ENCODE data around the gene OR4E1.

Gene OR4E1, protein sequence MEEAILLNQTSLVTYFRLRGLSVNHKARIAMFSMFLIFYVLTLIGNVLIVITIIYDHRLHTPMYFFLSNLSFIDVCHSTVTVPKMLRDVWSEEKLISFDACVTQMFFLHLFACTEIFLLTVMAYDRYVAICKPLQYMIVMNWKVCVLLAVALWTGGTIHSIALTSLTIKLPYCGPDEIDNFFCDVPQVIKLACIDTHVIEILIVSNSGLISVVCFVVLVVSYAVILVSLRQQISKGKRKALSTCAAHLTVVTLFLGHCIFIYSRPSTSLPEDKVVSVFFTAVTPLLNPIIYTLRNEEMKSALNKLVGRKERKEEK

DNA sequence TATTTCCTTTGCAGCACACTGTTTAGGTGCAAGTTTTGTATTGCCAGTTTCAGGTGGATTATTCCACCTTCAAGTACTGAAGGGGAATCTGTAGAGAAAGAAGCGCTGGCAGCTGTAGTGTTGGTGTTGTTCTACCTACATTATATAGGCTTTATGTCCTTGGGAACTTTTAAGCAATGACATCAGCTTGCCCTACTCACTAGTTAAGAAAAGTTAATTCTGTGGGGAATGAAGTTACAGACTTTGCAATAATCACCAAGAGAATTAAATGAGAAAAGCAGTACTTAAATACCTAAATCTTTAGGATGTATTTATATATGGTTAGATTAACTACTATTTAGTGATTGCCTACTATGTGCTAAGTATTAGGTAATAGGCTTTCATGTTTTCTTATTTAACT is at the start of gene OR4E1:
TSS of gene OR4E1 (minus strand) at position 101 of the 400 bp plus-strand sequence. CDS start 2,883 bp downstream, outside the sequence.
- peaks cover 0 to 7% (median 0%) of the 10 kb centered on the region in 5 donors for H3K27me3 ChIP-seq (ENCODE audit: control insufficient read depth in 5 of 5, insufficient read depth in 4 of 5, low read length in 5 of 5)
- H3K4me3 ChIP-seq (ENCODE audit: low read depth in 1 of 5, low read length in 5 of 5): no peak within 1 kb of the TSS
- no peaks in the 10 kb centered on the region for H3K4me1 ChIP-seq (ENCODE audit: control insufficient read depth in 5 of 5, insufficient read depth in 5 of 5, low read length in 5 of 5)
- H3K36me3 ChIP-seq (ENCODE audit: control insufficient read depth in 5 of 5, insufficient read depth in 5 of 5, low read length in 5 of 5): no peaks in the 10 kb centered on the region
- H3K9ac ChIP-seq (ENCODE audit: low read length in 5 of 5): no peak within 1 kb of the TSS
- H3K9me3 ChIP-seq (ENCODE audit: control insufficient read depth in 5 of 5, low read length in 5 of 5): peaks cover 0 to 10% (median 4%) of the 10 kb centered on the region in 5 donors
- H3K27ac ChIP-seq (ENCODE audit: low read depth, low read length): no peak within 1 kb of the TSS

DNA sequence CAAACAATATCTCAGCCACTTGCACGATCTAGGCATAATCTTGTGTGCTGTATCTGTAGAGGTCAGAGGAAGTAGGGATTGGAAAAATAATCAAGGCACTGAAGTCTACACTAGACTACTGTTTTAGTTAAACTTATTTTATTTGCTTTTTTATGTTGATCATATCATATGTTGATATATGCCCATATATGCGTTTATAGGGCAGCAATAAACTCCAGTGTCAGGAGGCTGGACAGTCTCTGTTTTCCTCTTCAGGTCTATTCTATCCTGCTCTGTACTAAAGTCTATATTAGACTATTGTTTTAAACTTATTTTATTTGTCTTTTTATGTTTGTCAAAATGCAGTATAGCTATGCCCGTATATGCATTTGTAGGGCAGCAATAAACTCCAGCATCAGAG is 47.9 kb upstream of the OR4E1 start:
- Histone ChIP-seq H3K4me3 (ENCODE audit: low read depth in 1 of 5, low read length in 5 of 5) (no peak overlapping the region), H3K27me3 (ENCODE audit: control insufficient read depth in 5 of 5, insufficient read depth in 4 of 5, low read length in 5 of 5) (peaks cover 0 to 6% (median 0%) of the 10 kb centered on the region in 5 donors), H3K27ac (ENCODE audit: low read depth, low read length) (no peak overlapping the region), H3K9ac (ENCODE audit: low read length in 5 of 5) (no peak overlapping the region), H3K4me1 (ENCODE audit: control insufficient read depth in 5 of 5, insufficient read depth in 5 of 5, low read length in 5 of 5) (no peaks in the 10 kb centered on the region), H3K36me3 (ENCODE audit: control insufficient read depth in 5 of 5, insufficient read depth in 5 of 5, low read length in 5 of 5) (no peaks in the 10 kb centered on the region), H3K9me3 (ENCODE audit: control insufficient read depth in 5 of 5, low read length in 5 of 5) (no peaks in the 10 kb centered on the region)

DNA sequence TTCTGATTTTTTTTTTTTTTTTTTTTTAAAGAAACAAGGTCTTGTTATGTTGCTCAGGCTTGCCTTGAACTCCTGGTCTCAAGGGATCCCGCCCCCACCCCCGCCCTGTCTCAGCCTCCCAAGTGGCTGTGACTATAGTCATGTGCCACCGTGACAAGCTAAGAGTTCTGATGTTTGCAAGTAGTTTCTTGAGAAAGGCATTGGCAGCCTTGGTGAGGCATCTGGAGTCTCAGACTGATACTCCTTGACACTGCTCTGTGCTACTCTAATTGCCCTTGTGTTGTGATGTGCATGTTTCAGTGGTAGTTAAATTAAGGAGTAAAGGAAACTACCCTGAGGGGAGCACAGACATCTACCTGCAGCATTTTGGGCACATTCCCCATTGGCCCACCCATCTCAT is 46.2 kb upstream of the OR4E1 start:
- peaks cover 0 to 6% (median 0%) of the 10 kb centered on the region in 5 donors for H3K27me3 ChIP-seq (ENCODE audit: control insufficient read depth in 5 of 5, insufficient read depth in 4 of 5, low read length in 5 of 5)
- no peaks in the 10 kb centered on the region for H3K36me3 ChIP-seq (ENCODE audit: control insufficient read depth in 5 of 5, insufficient read depth in 5 of 5, low read length in 5 of 5)
- no peak overlapping the region for H3K9ac ChIP-seq (ENCODE audit: low read length in 5 of 5)
- no peaks in the 10 kb centered on the region for H3K9me3 ChIP-seq (ENCODE audit: control insufficient read depth in 5 of 5, low read length in 5 of 5)
- no peak overlapping the region for H3K4me3 ChIP-seq (ENCODE audit: low read depth in 1 of 5, low read length in 5 of 5)
- H3K27ac ChIP-seq (ENCODE audit: low read depth, low read length): no peak overlapping the region
- H3K4me1 ChIP-seq (ENCODE audit: control insufficient read depth in 5 of 5, insufficient read depth in 5 of 5, low read length in 5 of 5): no peaks in the 10 kb centered on the region

DNA sequence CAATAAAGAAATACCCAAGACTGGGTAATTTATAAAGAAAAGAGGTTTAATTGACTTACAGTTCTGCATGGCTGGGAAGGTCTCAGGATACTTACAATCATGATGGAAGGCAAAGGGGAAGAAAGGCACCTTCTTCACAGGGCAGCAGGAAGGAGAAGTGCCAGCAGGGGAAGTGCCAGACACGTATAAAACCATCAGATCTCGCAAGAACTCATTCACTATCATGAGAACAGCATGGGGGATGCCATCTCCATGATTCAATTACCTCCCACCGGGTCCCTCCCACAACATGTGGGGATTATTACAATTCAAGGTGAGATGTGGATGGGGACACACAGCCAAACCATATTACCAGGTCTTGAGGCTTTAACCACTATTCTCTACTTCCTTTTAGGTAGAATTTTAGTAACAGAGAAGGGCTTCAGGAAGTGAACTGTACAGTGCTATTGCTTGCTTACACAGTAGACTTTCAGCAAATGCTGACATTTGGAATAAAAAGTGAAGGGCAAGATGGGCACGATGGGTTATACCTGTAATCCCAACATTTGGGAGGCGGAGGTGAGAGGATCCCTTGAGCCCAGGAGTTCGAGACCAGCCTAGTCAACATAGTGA is 40.8 kb upstream of the OR4E1 start:
- Histone ChIP-seq H3K9ac (ENCODE audit: low read length in 5 of 5) (no peak overlapping the region), H3K27me3 (ENCODE audit: control insufficient read depth in 5 of 5, insufficient read depth in 4 of 5, low read length in 5 of 5) (no peaks in the 10 kb centered on the region), H3K4me1 (ENCODE audit: control insufficient read depth in 5 of 5, insufficient read depth in 5 of 5, low read length in 5 of 5) (no peaks in the 10 kb centered on the region), H3K9me3 (ENCODE audit: control insufficient read depth in 5 of 5, low read length in 5 of 5) (no peaks in the 10 kb centered on the region), H3K36me3 (ENCODE audit: control insufficient read depth in 5 of 5, insufficient read depth in 5 of 5, low read length in 5 of 5) (no peaks in the 10 kb centered on the region), H3K4me3 (ENCODE audit: low read depth in 1 of 5, low read length in 5 of 5) (no peak overlapping the region), H3K27ac (ENCODE audit: low read depth, low read length) (no peak overlapping the region)

DNA sequence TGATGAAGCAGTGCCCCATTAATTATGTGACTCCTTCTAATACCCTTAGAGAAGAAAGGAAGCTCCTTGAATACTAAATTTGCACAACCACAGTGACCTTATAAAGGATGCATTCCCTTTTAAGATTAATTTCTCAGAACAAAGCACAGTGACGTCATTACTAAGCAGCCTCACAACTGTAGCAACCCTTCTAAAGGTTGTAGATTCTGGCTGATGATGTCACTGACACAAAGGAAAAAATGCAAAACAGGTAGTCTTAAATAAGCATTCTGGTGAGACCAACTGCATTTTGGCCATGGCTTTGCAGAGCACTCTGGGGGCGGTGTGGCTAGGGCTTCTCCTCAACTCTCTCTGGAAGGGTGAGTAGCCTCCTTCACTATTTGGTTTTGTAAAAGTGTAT is 38.4 kb upstream of the OR4E1 start:
- Histone ChIP-seq H3K9ac (ENCODE audit: low read length in 5 of 5) (no peak overlapping the region), H3K27me3 (ENCODE audit: control insufficient read depth in 5 of 5, insufficient read depth in 4 of 5, low read length in 5 of 5) (no peaks in the 10 kb centered on the region)

DNA sequence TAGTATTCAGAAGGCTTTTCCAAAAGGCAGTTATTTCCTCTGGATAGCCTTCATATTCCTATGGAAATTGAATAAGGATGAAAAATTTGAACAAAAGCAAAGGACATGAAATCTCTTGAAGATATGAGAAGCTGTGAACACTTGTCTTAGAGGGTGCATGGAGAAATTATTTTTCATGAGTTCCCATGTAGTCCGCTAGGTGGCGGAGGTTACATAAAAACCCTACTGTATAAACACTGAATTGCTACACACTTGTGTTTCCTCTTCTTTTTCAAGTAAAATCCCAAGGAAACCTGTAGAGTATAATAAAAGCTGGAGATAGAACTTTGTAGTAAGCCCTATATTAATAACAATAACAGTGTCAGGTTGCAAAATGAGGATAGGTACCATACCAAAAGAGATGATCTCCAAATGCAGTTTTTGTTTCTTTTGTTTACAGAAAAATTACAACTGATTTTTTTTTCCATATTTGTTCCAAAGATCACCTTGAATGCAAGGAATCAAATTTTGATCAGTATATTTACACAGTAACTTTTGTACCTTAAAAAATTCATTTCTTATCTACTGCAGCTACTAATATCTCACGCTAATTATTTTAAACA is 37.8 kb upstream of the OR4E1 start:
- H3K4me3 ChIP-seq (ENCODE audit: low read depth in 1 of 5, low read length in 5 of 5): no peak overlapping the region
- no peaks in the 10 kb centered on the region for H3K27me3 ChIP-seq (ENCODE audit: control insufficient read depth in 5 of 5, insufficient read depth in 4 of 5, low read length in 5 of 5)
- no peak overlapping the region for H3K27ac ChIP-seq (ENCODE audit: low read depth, low read length)
- H3K9ac ChIP-seq (ENCODE audit: low read length in 5 of 5): no peak overlapping the region
- peaks cover 0 to 6% (median 4%) of the 10 kb centered on the region in 5 donors for H3K9me3 ChIP-seq (ENCODE audit: control insufficient read depth in 5 of 5, low read length in 5 of 5)
- no peaks in the 10 kb centered on the region for H3K36me3 ChIP-seq (ENCODE audit: control insufficient read depth in 5 of 5, insufficient read depth in 5 of 5, low read length in 5 of 5)
- no peaks in the 10 kb centered on the region for H3K4me1 ChIP-seq (ENCODE audit: control insufficient read depth in 5 of 5, insufficient read depth in 5 of 5, low read length in 5 of 5)

More for the DNA sequence above, 38.4 kb upstream of the OR4E1 start:
- no peak overlapping the region for H3K4me3 ChIP-seq (ENCODE audit: low read depth in 1 of 5, low read length in 5 of 5)
- H3K4me1 ChIP-seq (ENCODE audit: control insufficient read depth in 5 of 5, insufficient read depth in 5 of 5, low read length in 5 of 5): no peaks in the 10 kb centered on the region
- peaks cover 0 to 3% (median 2%) of the 10 kb centered on the region in 5 donors for H3K9me3 ChIP-seq (ENCODE audit: control insufficient read depth in 5 of 5, low read length in 5 of 5)
- H3K36me3 ChIP-seq (ENCODE audit: control insufficient read depth in 5 of 5, insufficient read depth in 5 of 5, low read length in 5 of 5): no peaks in the 10 kb centered on the region
- no peak overlapping the region for H3K27ac ChIP-seq (ENCODE audit: low read depth, low read length)

DNA sequence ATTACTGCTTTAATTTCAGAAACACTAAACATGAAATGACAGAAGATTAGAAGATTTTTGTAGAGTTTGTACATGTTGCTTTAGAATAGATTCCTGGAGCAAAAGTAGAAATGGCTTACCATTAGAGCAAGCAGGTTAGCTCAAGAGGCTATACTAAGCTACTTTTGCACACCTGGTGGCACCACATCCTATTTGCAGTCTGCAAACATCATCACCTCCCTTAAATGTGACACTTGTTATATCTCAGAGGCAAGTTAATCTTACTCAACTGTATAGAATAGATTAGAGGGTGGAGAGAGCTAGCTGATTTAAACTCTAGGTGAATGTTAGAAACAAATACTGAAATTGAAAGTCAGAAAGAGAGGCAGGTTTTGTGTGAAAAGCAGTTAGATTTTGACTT is 30.7 kb upstream of the OR4E1 start:
- no peak overlapping the region for H3K4me3 ChIP-seq (ENCODE audit: low read depth in 1 of 5, low read length in 5 of 5)

DNA sequence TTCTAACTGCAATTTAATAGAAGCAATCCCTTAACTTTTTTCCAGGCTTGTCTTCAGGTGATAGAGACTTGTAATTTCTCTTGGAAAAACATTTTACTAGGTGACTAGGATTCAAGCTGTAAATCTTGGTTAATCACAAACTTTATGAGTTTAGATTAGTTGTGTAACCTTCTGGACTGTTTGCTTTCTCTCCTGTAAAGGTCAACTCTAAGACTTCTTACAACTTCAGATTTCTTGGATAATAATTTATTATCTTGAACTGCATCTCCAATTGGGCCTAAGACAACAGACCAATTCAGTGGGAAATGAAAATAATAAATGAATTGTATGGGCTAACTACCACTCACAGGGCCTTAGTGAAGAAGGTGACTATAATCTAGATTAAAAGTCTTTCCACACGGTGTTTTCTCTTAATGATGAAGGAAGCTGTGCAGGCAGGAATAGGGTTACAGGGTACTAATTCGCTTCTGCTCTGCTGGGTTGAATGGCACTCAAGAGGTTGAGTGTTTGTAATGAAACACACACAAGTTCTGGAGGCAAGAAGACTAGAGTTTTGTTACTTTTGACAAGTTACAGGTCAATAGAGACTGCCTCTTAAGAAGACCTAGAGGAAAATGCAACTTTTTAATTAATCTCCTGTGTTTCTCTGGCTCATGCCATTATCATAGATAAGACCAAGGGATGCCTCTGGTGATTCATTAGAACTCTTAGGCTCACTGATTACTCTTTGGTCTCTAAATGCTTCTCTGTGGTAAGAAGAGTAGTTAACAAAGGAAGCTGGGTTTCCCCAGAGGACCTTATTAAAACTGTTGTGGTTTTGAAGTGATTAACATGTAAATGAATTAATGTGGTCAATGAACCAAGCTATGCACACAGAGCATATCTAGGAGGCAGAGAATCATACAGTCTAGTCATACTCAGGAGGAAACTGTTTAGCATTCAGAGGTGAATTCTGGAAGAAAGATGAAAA is 30.0 kb upstream of the OR4E1 start:
- no peak overlapping the region for H3K27ac ChIP-seq (ENCODE audit: low read depth, low read length)
- no peak overlapping the region for H3K4me3 ChIP-seq (ENCODE audit: low read depth in 1 of 5, low read length in 5 of 5)
- H3K27me3 ChIP-seq (ENCODE audit: control insufficient read depth in 5 of 5, insufficient read depth in 4 of 5, low read length in 5 of 5): peaks cover 0 to 2% (median 0%) of the 10 kb centered on the region in 5 donors
- no peaks in the 10 kb centered on the region for H3K4me1 ChIP-seq (ENCODE audit: control insufficient read depth in 5 of 5, insufficient read depth in 5 of 5, low read length in 5 of 5)
- peaks cover 0 to 9% (median 3%) of the 10 kb centered on the region in 5 donors for H3K9me3 ChIP-seq (ENCODE audit: control insufficient read depth in 5 of 5, low read length in 5 of 5)
- no peaks in the 10 kb centered on the region for H3K36me3 ChIP-seq (ENCODE audit: control insufficient read depth in 5 of 5, insufficient read depth in 5 of 5, low read length in 5 of 5)
- no peak overlapping the region for H3K9ac ChIP-seq (ENCODE audit: low read length in 5 of 5)

More for the DNA sequence above, 30.7 kb upstream of the OR4E1 start:
- no peak overlapping the region for H3K9ac ChIP-seq (ENCODE audit: low read length in 5 of 5)
- H3K4me1 ChIP-seq (ENCODE audit: control insufficient read depth in 5 of 5, insufficient read depth in 5 of 5, low read length in 5 of 5): no peaks in the 10 kb centered on the region
- H3K27me3 ChIP-seq (ENCODE audit: control insufficient read depth in 5 of 5, insufficient read depth in 4 of 5, low read length in 5 of 5): peaks cover 0 to 2% (median 0%) of the 10 kb centered on the region in 5 donors
- H3K36me3 ChIP-seq (ENCODE audit: control insufficient read depth in 5 of 5, insufficient read depth in 5 of 5, low read length in 5 of 5): no peaks in the 10 kb centered on the region
- H3K9me3 ChIP-seq (ENCODE audit: control insufficient read depth in 5 of 5, low read length in 5 of 5): peaks cover 0 to 9% (median 4%) of the 10 kb centered on the region in 5 donors
- no peak overlapping the region for H3K27ac ChIP-seq (ENCODE audit: low read depth, low read length)

DNA sequence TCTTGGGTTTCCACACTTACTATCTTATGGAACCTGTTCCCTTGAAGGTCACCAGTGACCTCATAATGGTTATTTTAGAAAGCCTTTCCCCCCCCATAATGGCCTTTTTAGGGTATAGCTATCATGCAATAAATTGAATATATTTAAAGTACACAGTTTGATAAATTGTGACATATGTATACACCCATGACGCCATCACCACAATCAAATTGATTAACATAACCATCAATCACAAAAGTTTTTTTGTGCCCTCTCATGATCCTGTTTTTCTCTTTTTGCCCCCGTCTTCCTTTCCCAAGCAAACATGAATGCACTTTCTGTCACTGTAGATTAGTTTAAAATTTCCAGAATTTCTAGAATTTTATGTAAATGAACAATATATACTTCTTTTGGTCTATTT is 28.7 kb upstream of the OR4E1 start:
- Histone ChIP-seq H3K4me3 (ENCODE audit: low read depth in 1 of 5, low read length in 5 of 5) (no peak overlapping the region), H3K27me3 (ENCODE audit: control insufficient read depth in 5 of 5, insufficient read depth in 4 of 5, low read length in 5 of 5) (peaks cover 0 to 2% (median 0%) of the 10 kb centered on the region in 5 donors), H3K4me1 (ENCODE audit: control insufficient read depth in 5 of 5, insufficient read depth in 5 of 5, low read length in 5 of 5) (no peaks in the 10 kb centered on the region), H3K27ac (ENCODE audit: low read depth, low read length) (no peak overlapping the region), H3K9me3 (ENCODE audit: control insufficient read depth in 5 of 5, low read length in 5 of 5) (peaks cover 0 to 9% (median 3%) of the 10 kb centered on the region in 5 donors), H3K36me3 (ENCODE audit: control insufficient read depth in 5 of 5, insufficient read depth in 5 of 5, low read length in 5 of 5) (no peaks in the 10 kb centered on the region), H3K9ac (ENCODE audit: low read length in 5 of 5) (no peak overlapping the region)
